GM12878 (cell line): ENCODE results near the gene RPS26. TPM values are rescaled to one million over a fixed set of nuclear protein-coding genes. Genes with fewer than 3 reads are reported as not detected.

Experiments
- ATAC-seq: fragments of 200-7000 bp; cut with Tn5 transposase; 3 replicates; pipeline ENCODE4 v1.9.1; 2020; ENCODE audit warnings: mild to moderate bottlenecking, moderate library complexity
- BruUV-seq: library from RNA; stranded (reverse); fragments of 400-500 nt; replicated peaks from 2 replicates; lab custom pipeline; 2021; lab: Mats Ljungman, UMichigan
- CTCF ChIA-PET: fragments of 300-600 bp; sonication (Branson Sonifier 250); formaldehyde crosslinking; extraction: SDS; loops from one replicate; lab custom pipeline; 2021; ENCODE audit warnings: inconsistent platforms; lab: Yijun Ruan, JAX
- POLR2A ChIA-PET: fragments of 350-600 bp; formaldehyde crosslinking; extraction: SDS; loops from one replicate; lab custom pipeline; 2021; ENCODE audit warnings: inconsistent platforms; lab: Charles Lee
- RAD21 ChIA-PET: fragments of 300-600 bp; sonication (Branson Sonifier 250); formaldehyde crosslinking; loops from one replicate; lab custom pipeline; 2023; ENCODE audit warnings: antibody characterized with exemption; ENCODE audit not compliant: unreplicated experiment; lab: Charles Lee
- SMC1A ChIA-PET: fragments of 300-600 bp; sonication (Branson Sonifier 250); formaldehyde crosslinking; loops from one replicate; lab custom pipeline; 2023; ENCODE audit not compliant: unreplicated experiment, uncharacterized antibody; lab: Charles Lee
- DNase-seq: peaks from one replicate; pipeline ENCODE4 v3.0.0-alpha.2; 2011; ENCODE audit warnings: low read depth, low spot score
- FAIRE-seq: peaks from 3 replicates; lab custom pipeline; 2011; peaks lifted over from hg19 to GRCh38; lab: Jason Lieb, UNC
- H2AFZ ChIP-seq: 2 replicates; pipeline ENCODE4 v1.6.0; 2011; ENCODE audit warnings: low read depth, low read length, control low read depth; ENCODE audit not compliant: control insufficient read depth
- H3K27ac ChIP-seq: 2 replicates; pipeline ENCODE4 v1.5.1; 2011; ENCODE audit warnings: control low read depth; ENCODE audit not compliant: control insufficient read depth, insufficient read depth
- H3K27me3 ChIP-seq, 2 experiments: replicated peaks in 1 of 2; 2 replicates each; pipeline versions ENCODE4 v1.6.0 to v1.6.1; 2011; ENCODE audit warnings: low read length in 1 of 2; ENCODE audit not compliant: control insufficient read depth in 2 of 2, insufficient read depth in 2 of 2
- H3K36me3 ChIP-seq, 2 experiments: 2 replicates each; pipeline ENCODE4 v1.5.1; 2011; ENCODE audit warnings: low read length in 1 of 2; ENCODE audit not compliant: control insufficient read depth in 2 of 2, insufficient read depth in 2 of 2
- H3K4me1 ChIP-seq: 2 replicates; pipeline ENCODE4 v1.6.1; 2011; ENCODE audit warnings: mild to moderate bottlenecking, low read length, moderate library complexity, mixed read lengths; ENCODE audit not compliant: control insufficient read depth, insufficient read depth
- H3K4me2 ChIP-seq: 2 replicates; pipeline ENCODE4 v1.6.0; 2011; ENCODE audit warnings: control low read depth; ENCODE audit not compliant: control insufficient read depth, insufficient read depth
- H3K4me3 ChIP-seq: fragments of 200-600 bp; sonication (generic); 2 replicates; pipeline ENCODE4 v1.5.1; 2016
- H3K79me2 ChIP-seq: 2 replicates; pipeline ENCODE4 v1.6.0; 2011; ENCODE audit warnings: low read length; ENCODE audit not compliant: control insufficient read depth, insufficient read depth
- H3K9ac ChIP-seq: 2 replicates; pipeline ENCODE4 v1.8.0; 2011; ENCODE audit warnings: low read length, control low read depth, mixed read lengths; ENCODE audit not compliant: control insufficient read depth, insufficient read depth
- H3K9me3 ChIP-seq: replicated peaks from 3 replicates; pipeline ENCODE4 v1.5.1; 2011; ENCODE audit warnings: mild to moderate bottlenecking, low read length; ENCODE audit not compliant: control insufficient read depth, insufficient read depth
- H4K20me1 ChIP-seq: 2 replicates; pipeline ENCODE4 v1.6.0; 2011; ENCODE audit not compliant: control insufficient read depth, insufficient read depth
- FOXK2 ChIP-seq: fragments of 450-650 bp; IDR thresholded peaks from 2 replicates; pipeline ENCODE4 v1.6.1; 2017; ENCODE audit warnings: mild to moderate bottlenecking, moderate library complexity
- IKZF2 ChIP-seq, 2 experiments: fragments of 450-650 bp; IDR thresholded peaks; 2 replicates each; pipeline ENCODE4 v1.6.1; 2017; ENCODE audit warnings: mild to moderate bottlenecking in 2 of 2, moderate library complexity in 2 of 2
- MEF2A ChIP-seq: IDR thresholded peaks from 2 replicates; pipeline ENCODE4 v1.6.1; 2011; ENCODE audit warnings: low read depth, mild to moderate bottlenecking, low read length, moderate library complexity; ENCODE audit not compliant: insufficient read depth
- RCOR1 ChIP-seq: conservative IDR thresholded peaks from 2 replicates; pipeline ENCODE4 v1.6.1; 2012; ENCODE audit warnings: low read depth, low read length, improper control_type of control experiment
- YY1 ChIP-seq: IDR thresholded peaks from 2 replicates; pipeline ENCODE4 v1.6.1; 2011; ENCODE audit warnings: low read depth, mild to moderate bottlenecking, low read length
- ZNF217 ChIP-seq: fragments of 450-650 bp; IDR thresholded peaks from 2 replicates; pipeline ENCODE4 v1.6.1; 2017; ENCODE audit warnings: antibody characterized with exemption, mild to moderate bottlenecking
- ZSCAN29 ChIP-seq: fragments of 450-650 bp; IDR thresholded peaks from 2 replicates; pipeline ENCODE4 v1.6.1; 2017; ENCODE audit warnings: mild to moderate bottlenecking, moderate library complexity
- WGBS: methylation state at CpG from one replicate; pipeline ENCODE4 v1.1.6; 2016; ENCODE audit warnings: low lambda C conversion rate; ENCODE audit not compliant: insufficient replicate concordance, insufficient coverage; ENCODE audit errors: missing lambda C conversion rate; 5-methylcytosine and 5-hydroxymethylcytosine counted together
- in situ Hi-C: fragments of 300-500 bp; cut with MboI; formaldehyde crosslinking; loops from 9 replicates; pipeline ENCODE4 v1.14.3; 2018; ENCODE audit warnings: mixed read lengths
- intact Hi-C: fragments of 100-400 bp; cut with micrococcal nuclease; formaldehyde crosslinking; loops from one replicate; pipeline ENCODE4 v1.14.2; 2022; ENCODE audit not compliant: unreplicated experiment
- polyA plus RNA-seq, 11 experiments: library from polyadenylated mRNA; depleted of rRNA in 4 of 11; unstranded in 6 of 11; stranded (reverse) in 5 of 11; fragments of >200 nt; fragmentation: Nextera tagmentation in 4 of 11; fragmentation: Illumina TruSeq in 1 of 11; extraction: Ambion mirVana in 4 of 11; extraction: Trizol in 1 of 11; gene quantifications; 1 replicate in 1 of 11; 2 replicates in 10 of 11; pipeline versions ENCODE4 v1.2.1 to v1.2.3, GENCODE V29; 2011 to 2016; ENCODE audit warnings: inconsistent platforms in 2 of 11, missing spikeins in 2 of 11, low read depth in 1 of 11
- total RNA-seq, 4 experiments: library from RNA; depleted of rRNA in 3 of 4; stranded (reverse); fragments of >200 nt in 3 of 4; fragmentation: Illumina TruSeq in 1 of 4; extraction: Trizol in 1 of 4; gene quantifications; 2 replicates each; pipeline versions ENCODE4 v1.2.1 to v1.2.3, GENCODE V29; 2013 to 2021
- TF ChIP-seq, protein P1 (sequence below): IDR thresholded peaks from 2 replicates; pipeline ENCODE4 v1.6.1; 2011; ENCODE audit warnings: low read depth, low read length, improper control_type of control experiment, borderline replicate concordance

Gene RPS26
- total and polyA plus RNA-seq, 10 of the 15 experiments (the other 5 are each of a cell fraction or from before 2014, with no cell fraction given), result 75.5 to 3,147 (median 881) TPM

DNA sequence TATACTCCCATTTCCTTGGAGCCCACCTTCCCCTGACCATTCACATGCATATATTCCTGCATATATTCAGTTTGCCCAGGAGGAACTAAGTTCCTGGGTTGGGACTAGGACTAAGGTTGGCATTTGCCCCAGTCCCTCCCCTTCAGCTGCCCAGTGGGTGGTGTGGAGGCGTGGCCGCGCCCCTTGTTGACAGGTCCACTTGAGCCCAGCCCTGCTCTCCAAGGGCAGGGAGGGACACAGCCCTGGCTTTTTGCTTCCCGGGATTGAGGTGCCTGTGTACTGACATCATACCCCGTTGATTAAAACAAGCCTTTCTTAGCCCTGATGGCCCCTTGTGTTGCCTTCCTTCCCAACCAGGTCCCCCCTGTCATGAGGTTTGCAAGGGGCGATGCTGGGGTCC lies 45.5 kb downstream of the RPS26 start:
- Histone ChIP-seq H3K9me3 (no peaks in the 10 kb centered on the region), H3K4me1 (no peaks in the 10 kb centered on the region), H3K79me2 (no peaks in the 10 kb centered on the region), H4K20me1 (no peaks in the 10 kb centered on the region), H3K27me3 (peaks cover 0 to 2% of the 10 kb centered on the region in 2 experiments; a peak in 1 of 4 replicates), H3K27ac (no peak overlapping the region), H3K4me3 (no peak overlapping the region), H3K4me2 (no peak overlapping the region), H2AFZ (no peak overlapping the region), H3K9ac (no peak overlapping the region), H3K36me3 (no peaks in the 10 kb centered on the region)
- no peak for ATAC-seq
- ChIA-PET CTCF (no interaction called here), RAD21 (no interaction called here), SMC1A (no interaction called here), POLR2A (no interaction called here)
- WGBS, result 48% methylated on average over 6 of the region's 6 CpGs
- in situ Hi-C loops, result no loop called here
- intact Hi-C loops, result no loop called here
- FAIRE-seq, result no peak
- no peak for DNase-seq
- BruUV-seq, result no TSS peak
- TF ChIP-seq RCOR1 (no peak), YY1 (no peak), ZSCAN29 (no peak), IKZF2 (IDR thresholded peaks at IDR 0.05) (no peak), MEF2A (no peak), ZNF217 (no peak), FOXK2 (no peak)
- TF ChIP-seq, protein P1, sequence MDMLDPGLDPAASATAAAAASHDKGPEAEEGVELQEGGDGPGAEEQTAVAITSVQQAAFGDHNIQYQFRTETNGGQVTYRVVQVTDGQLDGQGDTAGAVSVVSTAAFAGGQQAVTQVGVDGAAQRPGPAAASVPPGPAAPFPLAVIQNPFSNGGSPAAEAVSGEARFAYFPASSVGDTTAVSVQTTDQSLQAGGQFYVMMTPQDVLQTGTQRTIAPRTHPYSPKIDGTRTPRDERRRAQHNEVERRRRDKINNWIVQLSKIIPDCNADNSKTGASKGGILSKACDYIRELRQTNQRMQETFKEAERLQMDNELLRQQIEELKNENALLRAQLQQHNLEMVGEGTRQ, result no peak

Other genes with a start within 250 kb of the RPS26 start
Only the 7 nearest of the 24 such genes appear.
- 90.6 and 92.5 TPM in 2 replicates for gene CDK2, start 75.1 kb upstream of the RPS26 start, total RNA-seq (2014; rRNA removed)
- 73.1 and 84.5 TPM in 2 replicates for gene CDK2, start 75.1 kb upstream of the RPS26 start, total RNA-seq (2014; rRNA removed; fragmentation: Illumina TruSeq; extraction: Trizol)
- 85.8 and 85.9 TPM in 2 replicates for gene CDK2, start 75.1 kb upstream of the RPS26 start, total RNA-seq (2021)
- 93.1 and 138 TPM in 2 replicates for gene CDK2, start 75.1 kb upstream of the RPS26 start, polyA plus RNA-seq (2011; rRNA removed)
- gene CDK2, start 75.1 kb upstream of the RPS26 start, polyA plus RNA-seq (2014; fragmentation: Illumina TruSeq; extraction: Trizol), result 92.8 and 108 TPM in 2 replicates
- gene CDK2, start 75.1 kb upstream of the RPS26 start, polyA plus RNA-seq (2014; fragmentation: Nextera tagmentation; extraction: Ambion mirVana), result 10 to 100 TPM; 13.1 to 16.1 TPM
- gene CDK2, start 75.1 kb upstream of the RPS26 start, polyA plus RNA-seq (2014; rRNA removed), result 68.3 and 79.9 TPM in 2 replicates
- 10 to 100 TPM; 66.1 to 70.8 TPM for gene CDK2, start 75.1 kb upstream of the RPS26 start, polyA plus RNA-seq (2016; fragmentation: Nextera tagmentation; extraction: Ambion mirVana)
- 28.7 and 32.8 TPM in 2 replicates for gene RAB5B, start 67.8 kb upstream of the RPS26 start, total RNA-seq (2014; rRNA removed)
- gene RAB5B, start 67.8 kb upstream of the RPS26 start, total RNA-seq (2014; rRNA removed; fragmentation: Illumina TruSeq; extraction: Trizol), result 29.1 and 31.8 TPM in 2 replicates
- 50.9 and 54.2 TPM in 2 replicates for gene RAB5B, start 67.8 kb upstream of the RPS26 start, total RNA-seq (2021)
- gene RAB5B, start 67.8 kb upstream of the RPS26 start, polyA plus RNA-seq (2011; rRNA removed), result 149 and 150 TPM in 2 replicates
- 66.7 and 78.2 TPM in 2 replicates for gene RAB5B, start 67.8 kb upstream of the RPS26 start, polyA plus RNA-seq (2014; fragmentation: Illumina TruSeq; extraction: Trizol)
- gene RAB5B, start 67.8 kb upstream of the RPS26 start, polyA plus RNA-seq (2014; fragmentation: Nextera tagmentation; extraction: Ambion mirVana), result 10 to 100 TPM in 1 of 2 experiments, 1 to 10 TPM in 1; 7.5 to 11.3 TPM
- gene RAB5B, start 67.8 kb upstream of the RPS26 start, polyA plus RNA-seq (2014; rRNA removed), result 46.0 and 53.6 TPM in 2 replicates
- 10 to 100 TPM; 37.2 to 38.4 TPM for gene RAB5B, start 67.8 kb upstream of the RPS26 start, polyA plus RNA-seq (2016; fragmentation: Nextera tagmentation; extraction: Ambion mirVana)
- gene SUOX, start 44.6 kb upstream of the RPS26 start, total RNA-seq (2014; rRNA removed), result 12.9 and 13.8 TPM in 2 replicates
- 10.0 and 11.7 TPM in 2 replicates for gene SUOX, start 44.6 kb upstream of the RPS26 start, total RNA-seq (2014; rRNA removed; fragmentation: Illumina TruSeq; extraction: Trizol)
- gene SUOX, start 44.6 kb upstream of the RPS26 start, total RNA-seq (2021), result 11.8 and 13.6 TPM in 2 replicates
- 12.9 and 18.8 TPM in 2 replicates for gene SUOX, start 44.6 kb upstream of the RPS26 start, polyA plus RNA-seq (2011; rRNA removed)
- gene SUOX, start 44.6 kb upstream of the RPS26 start, polyA plus RNA-seq (2014; fragmentation: Illumina TruSeq; extraction: Trizol), result 11.5 and 16.5 TPM in 2 replicates
- 1 to 10 TPM; 5.1 to 5.2 TPM for gene SUOX, start 44.6 kb upstream of the RPS26 start, polyA plus RNA-seq (2014; fragmentation: Nextera tagmentation; extraction: Ambion mirVana)
- gene SUOX, start 44.6 kb upstream of the RPS26 start, polyA plus RNA-seq (2014; rRNA removed), result 12.4 and 16.1 TPM in 2 replicates
- 10 to 100 TPM; 13.2 to 18.1 TPM for gene SUOX, start 44.6 kb upstream of the RPS26 start, polyA plus RNA-seq (2016; fragmentation: Nextera tagmentation; extraction: Ambion mirVana)
- 0.79 and 1.1 TPM in 2 replicates for gene IKZF4, start 20.9 kb upstream of the RPS26 start, total RNA-seq (2014; rRNA removed)
- gene IKZF4, start 20.9 kb upstream of the RPS26 start, total RNA-seq (2014; rRNA removed; fragmentation: Illumina TruSeq; extraction: Trizol), result 0.89 and 0.92 TPM in 2 replicates
- gene IKZF4, start 20.9 kb upstream of the RPS26 start, total RNA-seq (2021), result 4.6 and 5.8 TPM in 2 replicates
- gene IKZF4, start 20.9 kb upstream of the RPS26 start, polyA plus RNA-seq (2011; rRNA removed), result 2.2 and 2.9 TPM in 2 replicates
- 4.9 and 5.5 TPM in 2 replicates for gene IKZF4, start 20.9 kb upstream of the RPS26 start, polyA plus RNA-seq (2014; fragmentation: Illumina TruSeq; extraction: Trizol)
- gene IKZF4, start 20.9 kb upstream of the RPS26 start, polyA plus RNA-seq (2014; fragmentation: Nextera tagmentation; extraction: Ambion mirVana), result 1 to 10 TPM in 1 of 2 experiments, under 1 TPM in 1; 0.74 to 1.2 TPM
- 2.8 and 3.8 TPM in 2 replicates for gene IKZF4, start 20.9 kb upstream of the RPS26 start, polyA plus RNA-seq (2014; rRNA removed)
- gene IKZF4, start 20.9 kb upstream of the RPS26 start, polyA plus RNA-seq (2016; fragmentation: Nextera tagmentation; extraction: Ambion mirVana), result under 1 TPM; 0.91 to 0.93 TPM
- gene ERBB3, start 38.2 kb downstream of the RPS26 start, total RNA-seq (2014; rRNA removed), result not detected in 2 replicates
- gene ERBB3, start 38.2 kb downstream of the RPS26 start, total RNA-seq (2014; rRNA removed; fragmentation: Illumina TruSeq; extraction: Trizol), result 0.04 TPM in 1 of 2 replicates, not detected in the other
- 0.58 and 0.72 TPM in 2 replicates for gene ERBB3, start 38.2 kb downstream of the RPS26 start, total RNA-seq (2021)
- gene ERBB3, start 38.2 kb downstream of the RPS26 start, polyA plus RNA-seq (2011; rRNA removed), result not detected in 2 replicates
- gene ERBB3, start 38.2 kb downstream of the RPS26 start, polyA plus RNA-seq (2014; fragmentation: Illumina TruSeq; extraction: Trizol), result 0.03 and 0.08 TPM in 2 replicates
- under 1 TPM in 1 of 2 experiments, not detected in 1; 0.08 TPM for gene ERBB3, start 38.2 kb downstream of the RPS26 start, polyA plus RNA-seq (2014; fragmentation: Nextera tagmentation; extraction: Ambion mirVana)
- 0.03 and 0.04 TPM in 2 replicates for gene ERBB3, start 38.2 kb downstream of the RPS26 start, polyA plus RNA-seq (2014; rRNA removed)
- not detected for gene ERBB3, start 38.2 kb downstream of the RPS26 start, polyA plus RNA-seq (2016; fragmentation: Nextera tagmentation; extraction: Ambion mirVana)
- gene PA2G4, start 62.6 kb downstream of the RPS26 start, total RNA-seq (2014; rRNA removed), result 355 and 400 TPM in 2 replicates
- gene PA2G4, start 62.6 kb downstream of the RPS26 start, total RNA-seq (2014; rRNA removed; fragmentation: Illumina TruSeq; extraction: Trizol), result 410 and 430 TPM in 2 replicates
- gene PA2G4, start 62.6 kb downstream of the RPS26 start, total RNA-seq (2021), result 277 and 280 TPM in 2 replicates
- gene PA2G4, start 62.6 kb downstream of the RPS26 start, polyA plus RNA-seq (2011; rRNA removed), result 468 and 540 TPM in 2 replicates
- 491 and 563 TPM in 2 replicates for gene PA2G4, start 62.6 kb downstream of the RPS26 start, polyA plus RNA-seq (2014; fragmentation: Illumina TruSeq; extraction: Trizol)
- gene PA2G4, start 62.6 kb downstream of the RPS26 start, polyA plus RNA-seq (2014; fragmentation: Nextera tagmentation; extraction: Ambion mirVana), result 100 to 1,000 TPM; 148 to 215 TPM
- gene PA2G4, start 62.6 kb downstream of the RPS26 start, polyA plus RNA-seq (2014; rRNA removed), result 383 and 415 TPM in 2 replicates
- 100 to 1,000 TPM; 498 to 514 TPM for gene PA2G4, start 62.6 kb downstream of the RPS26 start, polyA plus RNA-seq (2016; fragmentation: Nextera tagmentation; extraction: Ambion mirVana)
- 6,008 and 6,605 TPM in 2 replicates for gene RPL41, start 74.7 kb downstream of the RPS26 start, total RNA-seq (2014; rRNA removed)
- 7,047 and 7,337 TPM in 2 replicates for gene RPL41, start 74.7 kb downstream of the RPS26 start, total RNA-seq (2014; rRNA removed; fragmentation: Illumina TruSeq; extraction: Trizol)
- gene RPL41, start 74.7 kb downstream of the RPS26 start, total RNA-seq (2021), result 5,267 and 5,474 TPM in 2 replicates
- 14,787 and 15,000 TPM in 2 replicates for gene RPL41, start 74.7 kb downstream of the RPS26 start, polyA plus RNA-seq (2011; rRNA removed)
- 9,589 and 10,255 TPM in 2 replicates for gene RPL41, start 74.7 kb downstream of the RPS26 start, polyA plus RNA-seq (2014; fragmentation: Illumina TruSeq; extraction: Trizol)
- gene RPL41, start 74.7 kb downstream of the RPS26 start, polyA plus RNA-seq (2014; fragmentation: Nextera tagmentation; extraction: Ambion mirVana), result over 10,000 TPM; 18,805 to 19,112 TPM
- 7,850 and 8,961 TPM in 2 replicates for gene RPL41, start 74.7 kb downstream of the RPS26 start, polyA plus RNA-seq (2014; rRNA removed)
- 1,000 to 10,000 TPM; 4,144 to 4,477 TPM for gene RPL41, start 74.7 kb downstream of the RPS26 start, polyA plus RNA-seq (2016; fragmentation: Nextera tagmentation; extraction: Ambion mirVana)